ENCODE results near the gene PSMB5.

DNA sequence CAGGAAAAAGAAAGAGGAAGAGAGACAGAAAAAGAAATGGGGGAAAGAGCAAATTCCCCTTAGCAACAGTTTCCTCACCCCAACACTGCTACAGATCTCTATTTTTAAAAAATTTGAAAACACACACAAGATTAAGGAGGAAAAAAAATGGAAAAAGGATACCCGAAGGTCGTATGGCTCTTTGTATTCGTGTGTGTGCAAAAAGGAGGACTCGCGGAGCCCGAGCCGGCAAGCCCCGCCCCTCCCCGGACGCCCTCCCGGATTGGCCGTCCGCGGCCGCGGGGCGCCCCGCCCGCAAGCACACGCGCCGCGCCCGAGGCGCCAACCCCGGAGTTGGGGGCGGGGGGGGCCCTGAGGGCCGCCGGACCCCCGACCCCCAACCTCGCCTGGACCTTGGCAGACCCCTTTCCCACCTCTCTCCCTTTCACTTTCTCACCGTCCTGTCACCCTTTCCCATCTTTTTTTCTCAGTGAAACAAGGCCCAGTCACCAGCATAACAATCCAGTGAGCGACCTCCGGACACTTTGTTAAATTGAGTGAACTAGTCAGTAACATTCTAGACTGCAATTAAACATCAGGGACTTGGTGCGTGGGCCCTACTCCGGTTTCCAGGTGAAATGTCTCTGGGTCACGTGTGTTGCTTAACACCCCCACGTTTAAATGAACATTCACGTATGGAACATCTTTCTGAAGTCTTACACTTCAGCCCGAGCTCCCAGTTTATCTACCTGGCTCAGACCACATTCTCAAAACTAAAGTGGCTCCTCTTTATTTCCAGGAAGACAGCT lies 24.6 kb downstream of the PSMB5 start, which contains the start of gene C14orf93:
- TF ChIP-seq, protein P1, sequence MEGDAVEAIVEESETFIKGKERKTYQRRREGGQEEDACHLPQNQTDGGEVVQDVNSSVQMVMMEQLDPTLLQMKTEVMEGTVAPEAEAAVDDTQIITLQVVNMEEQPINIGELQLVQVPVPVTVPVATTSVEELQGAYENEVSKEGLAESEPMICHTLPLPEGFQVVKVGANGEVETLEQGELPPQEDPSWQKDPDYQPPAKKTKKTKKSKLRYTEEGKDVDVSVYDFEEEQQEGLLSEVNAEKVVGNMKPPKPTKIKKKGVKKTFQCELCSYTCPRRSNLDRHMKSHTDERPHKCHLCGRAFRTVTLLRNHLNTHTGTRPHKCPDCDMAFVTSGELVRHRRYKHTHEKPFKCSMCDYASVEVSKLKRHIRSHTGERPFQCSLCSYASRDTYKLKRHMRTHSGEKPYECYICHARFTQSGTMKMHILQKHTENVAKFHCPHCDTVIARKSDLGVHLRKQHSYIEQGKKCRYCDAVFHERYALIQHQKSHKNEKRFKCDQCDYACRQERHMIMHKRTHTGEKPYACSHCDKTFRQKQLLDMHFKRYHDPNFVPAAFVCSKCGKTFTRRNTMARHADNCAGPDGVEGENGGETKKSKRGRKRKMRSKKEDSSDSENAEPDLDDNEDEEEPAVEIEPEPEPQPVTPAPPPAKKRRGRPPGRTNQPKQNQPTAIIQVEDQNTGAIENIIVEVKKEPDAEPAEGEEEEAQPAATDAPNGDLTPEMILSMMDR (IDR thresholded peaks at IDR 0.05) = no peak
- TF ChIP-seq POLR2AphosphoS5 (IDR thresholded peaks at IDR 0.05) (no peak), POLR2A (IDR thresholded peaks at IDR 0.05) (no peak), EP300 (IDR thresholded peaks at IDR 0.05) (no peak)
